Testis (tissue), 2 donors: ENCODE measurements around the gene FAM163B.

Source experiments
- CTCF ChIP-seq, 3 experiments: fragments of 450-650 bp in 2 of 3; fragments of 200-600 bp in 1 of 3; sonication (generic) in 1 of 3; IDR thresholded peaks; one replicate each; pipeline ENCODE4 v1.5.1; 2016 to 2019; ENCODE audit warnings: antibody characterized with exemption in 3 of 3, mild to moderate bottlenecking in 2 of 3, moderate library complexity in 1 of 3
- POLR2A ChIP-seq: fragments of 450-650 bp; IDR thresholded peaks from one replicate; pipeline ENCODE4 v1.6.1; 2017; ENCODE audit warnings: antibody characterized with exemption, mild to moderate bottlenecking, moderate library complexity

GRCh38 chr9:133570691-133571080 is 38.5 kb downstream of the FAM163B start:
- TF ChIP-seq POLR2A: no peak
- TF ChIP-seq CTCF (IDR thresholded peaks at IDR 0.05): no peak
